ENCODE measurements around the gene SYCP1. TPM values are rescaled to one million over a fixed set of nuclear protein-coding genes. Genes with fewer than 3 reads are reported as not detected.
A peak's percentile ranks its signal among the peaks of the same experiment; 100 is the strongest.

The SYCP1 gene
- total and polyA plus RNA-seq, 8 donors = not detected

DNA sequence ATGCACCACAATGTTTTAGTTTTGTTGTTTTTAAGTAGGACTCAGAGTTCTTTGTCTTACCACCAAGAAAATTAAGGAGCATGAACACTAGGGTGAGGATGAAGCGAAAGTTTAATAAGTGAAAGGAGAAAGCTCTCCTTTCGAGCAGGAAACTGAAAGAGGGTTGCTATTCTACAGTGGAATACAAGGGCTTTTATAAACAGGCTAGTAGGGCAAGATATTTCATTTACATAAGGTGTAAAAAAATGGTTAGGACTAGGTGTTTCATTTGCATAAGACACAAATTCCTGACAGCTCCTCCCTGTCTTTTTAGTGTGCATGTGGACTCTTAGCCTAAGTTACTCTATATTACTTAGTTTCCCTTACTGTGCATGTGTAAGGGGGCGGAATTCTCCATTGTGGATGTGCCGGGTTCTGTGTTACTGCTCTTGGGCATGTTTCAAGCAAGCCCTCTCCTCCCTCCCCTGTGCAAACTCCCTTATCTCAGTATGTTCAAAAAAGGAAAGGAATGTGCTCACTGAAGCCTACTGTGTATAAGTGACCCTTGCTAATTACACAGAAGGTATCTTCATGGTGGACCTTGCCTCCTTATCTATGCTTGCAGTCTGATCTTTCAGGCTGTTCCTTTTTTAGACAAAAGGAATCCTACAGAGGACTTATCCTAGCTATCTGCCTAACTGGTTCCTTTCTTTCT is 182.3 kb downstream of the SYCP1 start:
- 57 to 61% methylated on average over 4 of the region's 4 CpGs for WGBS, 2 donors
- no peak overlapping the region for H3K4me3 ChIP-seq
- peak in 3 of 4 donors; percentile 51 to 91 (median 79) for ATAC-seq
- H3K9me3 ChIP-seq = no peaks in the 10 kb centered on the region
- no peak for FAIRE-seq
- intact Hi-C loops (cut with DNase I) = no loop called here
- TF ChIP-seq, protein P1, sequence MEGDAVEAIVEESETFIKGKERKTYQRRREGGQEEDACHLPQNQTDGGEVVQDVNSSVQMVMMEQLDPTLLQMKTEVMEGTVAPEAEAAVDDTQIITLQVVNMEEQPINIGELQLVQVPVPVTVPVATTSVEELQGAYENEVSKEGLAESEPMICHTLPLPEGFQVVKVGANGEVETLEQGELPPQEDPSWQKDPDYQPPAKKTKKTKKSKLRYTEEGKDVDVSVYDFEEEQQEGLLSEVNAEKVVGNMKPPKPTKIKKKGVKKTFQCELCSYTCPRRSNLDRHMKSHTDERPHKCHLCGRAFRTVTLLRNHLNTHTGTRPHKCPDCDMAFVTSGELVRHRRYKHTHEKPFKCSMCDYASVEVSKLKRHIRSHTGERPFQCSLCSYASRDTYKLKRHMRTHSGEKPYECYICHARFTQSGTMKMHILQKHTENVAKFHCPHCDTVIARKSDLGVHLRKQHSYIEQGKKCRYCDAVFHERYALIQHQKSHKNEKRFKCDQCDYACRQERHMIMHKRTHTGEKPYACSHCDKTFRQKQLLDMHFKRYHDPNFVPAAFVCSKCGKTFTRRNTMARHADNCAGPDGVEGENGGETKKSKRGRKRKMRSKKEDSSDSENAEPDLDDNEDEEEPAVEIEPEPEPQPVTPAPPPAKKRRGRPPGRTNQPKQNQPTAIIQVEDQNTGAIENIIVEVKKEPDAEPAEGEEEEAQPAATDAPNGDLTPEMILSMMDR (IDR thresholded peaks at IDR 0.05) = no peak
- DNase-seq = no peak
- no peaks in the 10 kb centered on the region for H3K36me3 ChIP-seq
- no peaks in the 10 kb centered on the region for H3K27me3 ChIP-seq
- H3K27ac ChIP-seq = no peak overlapping the region
- peaks cover 0 to 13% (median 5%) of the 10 kb centered on the region in 3 donors for H3K4me1 ChIP-seq

DNA sequence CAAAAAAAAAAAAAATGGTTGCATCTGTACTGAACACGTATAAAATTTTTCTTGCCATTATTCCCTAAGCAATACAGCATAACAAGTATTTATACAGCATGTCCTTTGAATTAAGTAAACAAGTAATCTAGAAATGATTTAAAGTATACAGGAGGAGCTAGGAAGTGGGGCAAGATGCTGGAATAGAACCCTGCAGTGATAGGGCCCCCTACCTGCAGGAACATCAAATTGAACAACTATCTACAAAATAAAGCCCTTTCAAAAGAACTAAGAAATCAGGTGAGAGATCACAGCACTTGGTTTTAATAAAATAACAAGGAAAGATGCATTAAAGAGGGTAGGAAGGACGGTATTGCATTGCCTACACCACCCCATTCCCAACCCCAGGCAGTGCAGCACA is 185.8 kb downstream of the SYCP1 start:
- no peaks in the 10 kb centered on the region for H3K36me3 ChIP-seq
- WGBS, 2 donors = 72 to 87% methylated on average over 2 of the region's 2 CpGs
- intact Hi-C loops (cut with DNase I) = no loop called here

DNA sequence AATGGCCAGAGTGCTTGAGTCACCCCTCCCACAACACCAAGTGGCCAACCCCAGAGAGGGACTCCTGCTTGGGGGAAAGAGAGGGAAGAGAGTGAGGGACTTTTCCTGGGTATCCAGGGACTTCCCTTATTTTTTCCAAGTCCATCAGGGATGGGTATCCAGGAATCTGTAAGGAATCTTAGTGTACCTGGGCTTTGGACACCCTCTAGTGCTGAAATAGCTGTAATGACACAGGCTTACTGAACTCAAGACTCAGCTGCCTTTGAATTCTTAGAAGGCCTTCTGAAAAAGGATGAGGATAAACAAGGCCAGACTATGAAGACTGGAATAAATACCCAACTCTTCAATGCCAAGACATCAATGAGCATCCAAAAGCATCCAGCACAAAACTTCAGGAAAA is 187.0 kb downstream of the SYCP1 start:
- FAIRE-seq = no peak
- Histone ChIP-seq H3K9me3 (no peaks in the 10 kb centered on the region), H3K4me3 (no peak overlapping the region), H3K4me1 (peaks cover 0 to 12% (median 5%) of the 10 kb centered on the region in 3 donors), H3K27ac (no peak overlapping the region), H3K36me3 (no peaks in the 10 kb centered on the region), H3K27me3 (no peaks in the 10 kb centered on the region)
- ATAC-seq = peak in 1 of 4 donors; percentile 35
- intact Hi-C loops (cut with DNase I) = no loop called here
- TF ChIP-seq, protein P1 (IDR thresholded peaks at IDR 0.05) = no peak
- DNase-seq = no peak

More for the DNA sequence above, 185.8 kb downstream of the SYCP1 start:
- Histone ChIP-seq H3K9me3 (no peaks in the 10 kb centered on the region), H3K27me3 (no peaks in the 10 kb centered on the region), H3K4me3 (no peak overlapping the region), H3K27ac (no peak overlapping the region), H3K4me1 (peaks cover 0 to 13% (median 5%) of the 10 kb centered on the region in 3 donors)
- FAIRE-seq (no peak), DNase-seq (no peak), ATAC-seq (no peak)
- TF ChIP-seq, protein P1 (IDR thresholded peaks at IDR 0.05) = no peak

Other genes starting within 250 kb of the SYCP1 start
- 1 to 10 TPM; 1.0 to 2.5 (median 2.0) TPM for gene DENND2C, start 184.8 kb upstream of the SYCP1 start, total RNA-seq
- gene DENND2C, start 184.8 kb upstream of the SYCP1 start, polyA plus RNA-seq = 1 to 10 TPM; 1.2 to 2.6 TPM
- gene AMPD1, start 159.3 kb upstream of the SYCP1 start, total RNA-seq = under 1 TPM in 1 of 6 donors, not detected in 5; 0.47 TPM
- not detected for gene AMPD1, start 159.3 kb upstream of the SYCP1 start, polyA plus RNA-seq
- 10 to 100 TPM in 4 of 6 donors, 1 to 10 TPM in 2; 6.5 to 18.4 (median 10.8) TPM for gene NRAS, start 138.1 kb upstream of the SYCP1 start, total RNA-seq
- 1 to 10 TPM; 5.4 to 8.5 TPM for gene NRAS, start 138.1 kb upstream of the SYCP1 start, polyA plus RNA-seq
- 100 to 1,000 TPM; 268 to 346 (median 320) TPM for gene CSDE1, start 96.9 kb upstream of the SYCP1 start, total RNA-seq
- gene CSDE1, start 96.9 kb upstream of the SYCP1 start, polyA plus RNA-seq = 100 to 1,000 TPM in 1 of 2 donors, 10 to 100 TPM in 1; 61.4 to 114 TPM
- 10 to 100 TPM; 11.7 to 23.5 (median 18.8) TPM for gene SIKE1, start 74.2 kb upstream of the SYCP1 start, total RNA-seq
- 1 to 10 TPM; 8.6 to 10.0 TPM for gene SIKE1, start 74.2 kb upstream of the SYCP1 start, polyA plus RNA-seq
- not detected for gene TSHB, start 175.0 kb downstream of the SYCP1 start, total RNA-seq
- gene TSHB, start 175.0 kb downstream of the SYCP1 start, polyA plus RNA-seq = not detected
- gene TSPAN2, start 234.6 kb downstream of the SYCP1 start, total RNA-seq = 1 to 10 TPM; 1.6 to 7.2 (median 2.6) TPM
- 10 to 100 TPM in 1 of 2 donors, 1 to 10 TPM in 1; 1.7 to 10.2 TPM for gene TSPAN2, start 234.6 kb downstream of the SYCP1 start, polyA plus RNA-seq